ENCODE results near the gene LMTK2. TPM values are rescaled to one million over a fixed set of nuclear protein-coding genes. Genes with fewer than 3 reads are reported as not detected.

Gene LMTK2
- polyA plus RNA-seq, 1 donor from 2014 or later, result 11.9 TPM

- Histone ChIP-seq H3K79me2 (replicated peaks; ENCODE audit: insufficient read depth, low read length) (peaks cover 5% of the 10 kb centered on the region), H3K36me3 (ENCODE audit: insufficient read depth, low read length) (peaks cover 9% of the 10 kb centered on the region), H3K9ac (ENCODE audit: low read length) (no peak overlapping the region), H3K9me3 (ENCODE audit: low read length) (no peaks in the 10 kb centered on the region), H4K20me1 (ENCODE audit: insufficient read depth) (no peaks in the 10 kb centered on the region), H3K27ac (ENCODE audit: low read length) (no peak overlapping the region), H3K9me2 (ENCODE audit: insufficient read depth, low read length) (no peaks in the 10 kb centered on the region), H3K27me3 (ENCODE audit: insufficient read depth, low read depth, low read length) (no peaks in the 10 kb centered on the region), H2AFZ (ENCODE audit: low read depth, low read length) (no peak overlapping the region), H3F3A (ENCODE audit: insufficient read depth, low read length, poor library complexity, severe bottlenecking) (no peaks in the 10 kb centered on the region), H3K4me2 (ENCODE audit: low read length) (no peak overlapping the region), H3K4me3 (ENCODE audit: low read length) (no peak overlapping the region)
- no peak for TF ChIP-seq EZH2 (IDR thresholded peaks at IDR 0.05; ENCODE audit: borderline replicate concordance, insufficient read depth, low read length, poor library complexity, severe bottlenecking)
- TF ChIP-seq MXI1 (conservative IDR thresholded peaks at IDR 0.05; ENCODE audit: poor library complexity, severe bottlenecking), result no peak
These were observed 64.3 kb downstream of the LMTK2 start for GRCh38 chr7:98170966-98171365.

- no peak overlapping the region for H3K27ac ChIP-seq (ENCODE audit: low read length)
- no peaks in the 10 kb centered on the region for H3K9me3 ChIP-seq (ENCODE audit: low read length)
- no peaks in the 10 kb centered on the region for H4K20me1 ChIP-seq (ENCODE audit: insufficient read depth)
- TF ChIP-seq CTCF (IDR thresholded peaks at IDR 0.05; ENCODE audit: poor library complexity, severe bottlenecking) (no peak), RAD21 (conservative IDR thresholded peaks at IDR 0.05) (no peak), REST (IDR thresholded peaks at IDR 0.05; ENCODE audit: borderline replicate concordance) (no peak), SMC3 (conservative IDR thresholded peaks at IDR 0.05; ENCODE audit: poor library complexity) (no peak), EP300 (conservative IDR thresholded peaks at IDR 0.05; ENCODE audit: poor library complexity, severe bottlenecking) (no peak), POLR2AphosphoS5 (IDR thresholded peaks at IDR 0.05) (no peak), MXI1 (conservative IDR thresholded peaks at IDR 0.05; ENCODE audit: poor library complexity, severe bottlenecking) (no peak), EZH2 (IDR thresholded peaks at IDR 0.05; ENCODE audit: borderline replicate concordance, insufficient read depth, low read length, poor library complexity, severe bottlenecking) (no peak), TAF1 (IDR thresholded peaks at IDR 0.05; ENCODE audit: low read depth) (no peak)
- H3F3A ChIP-seq (ENCODE audit: insufficient read depth, low read length, poor library complexity, severe bottlenecking), result no peaks in the 10 kb centered on the region
- no peak overlapping the region for H3K9ac ChIP-seq (ENCODE audit: low read length)
- H3K27me3 ChIP-seq (ENCODE audit: insufficient read depth, low read depth, low read length), result no peaks in the 10 kb centered on the region
- no peak overlapping the region for H3K4me3 ChIP-seq (ENCODE audit: low read length)
- H3K79me2 ChIP-seq (replicated peaks; ENCODE audit: insufficient read depth, low read length), result peaks cover 5% of the 10 kb centered on the region
- H3K4me2 ChIP-seq (ENCODE audit: low read length), result no peak overlapping the region
- no peaks in the 10 kb centered on the region for H3K9me2 ChIP-seq (ENCODE audit: insufficient read depth, low read length)
- H3K36me3 ChIP-seq (ENCODE audit: insufficient read depth, low read length), result peaks cover 9% of the 10 kb centered on the region
- H2AFZ ChIP-seq (ENCODE audit: low read depth, low read length), result no peak overlapping the region
These were observed 64.8 kb downstream of the LMTK2 start for GRCh38 chr7:98171449-98171848.

All from neural cell (in vitro differentiated cells).